Activated naive CD4-positive, alpha-beta T cell treated with anti-CD3 and anti-CD28 coated beads, Interleukin-2, amount 50 U/mL, for 24 hours (primary cell): ENCODE measurements around the gene INHBE.
"Not testable (repeated sequence)": the region's sequence is repeated elsewhere in the genome, so short reads cannot be mapped to it uniquely, and the experiment has no call there.

Experiments
- H3K27ac Mint-ChIP-seq: one replicate; pipeline ENCODE4 v1.8.0; 2021; ENCODE audit warnings: mild to moderate bottlenecking, mixed read lengths
- H3K27me3 Mint-ChIP-seq: one replicate; pipeline ENCODE4 v1.8.0; 2021; ENCODE audit warnings: mixed read lengths
- H3K36me3 Mint-ChIP-seq: one replicate; pipeline ENCODE4 v1.8.0; 2021; ENCODE audit warnings: mixed read lengths
- H3K4me1 Mint-ChIP-seq: one replicate; pipeline ENCODE4 v1.8.0; 2021; ENCODE audit warnings: mixed read lengths
- H3K4me3 Mint-ChIP-seq: one replicate; pipeline ENCODE4 v1.8.0; 2021; ENCODE audit warnings: mild to moderate bottlenecking, mixed read lengths
- H3K9me3 Mint-ChIP-seq: one replicate; pipeline ENCODE4 v1.8.0; 2021; ENCODE audit warnings: mixed read lengths

The INHBE gene

DNA sequence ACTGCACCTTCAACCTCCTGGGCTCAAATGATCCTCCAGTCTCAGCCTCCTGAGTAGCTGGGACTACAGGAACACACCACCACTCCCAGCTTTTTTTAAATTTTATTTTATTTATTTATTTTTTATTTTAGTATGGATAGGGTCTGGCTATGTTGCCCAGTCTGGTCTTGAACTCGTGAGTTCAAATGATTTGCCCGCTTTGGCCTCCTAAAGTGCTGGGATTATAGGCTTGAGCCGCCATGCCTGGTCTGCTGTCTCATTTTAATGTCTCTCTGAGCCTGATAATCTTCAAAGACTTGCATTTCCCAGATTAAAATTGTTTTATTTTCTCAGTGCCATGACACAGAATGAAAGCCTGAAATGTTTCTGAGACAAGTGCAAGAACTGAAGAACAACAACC, 21.7 kb upstream of the INHBE start:
- Mint-ChIP-seq H3K4me3 (no peak overlapping the region), H3K9me3 (no peaks in the 10 kb centered on the region), H3K27me3 (no peaks in the 10 kb centered on the region), H3K36me3 (no peaks in the 10 kb centered on the region), H3K4me1 (peaks cover 20% of the 10 kb centered on the region), H3K27ac (no peak overlapping the region)

DNA sequence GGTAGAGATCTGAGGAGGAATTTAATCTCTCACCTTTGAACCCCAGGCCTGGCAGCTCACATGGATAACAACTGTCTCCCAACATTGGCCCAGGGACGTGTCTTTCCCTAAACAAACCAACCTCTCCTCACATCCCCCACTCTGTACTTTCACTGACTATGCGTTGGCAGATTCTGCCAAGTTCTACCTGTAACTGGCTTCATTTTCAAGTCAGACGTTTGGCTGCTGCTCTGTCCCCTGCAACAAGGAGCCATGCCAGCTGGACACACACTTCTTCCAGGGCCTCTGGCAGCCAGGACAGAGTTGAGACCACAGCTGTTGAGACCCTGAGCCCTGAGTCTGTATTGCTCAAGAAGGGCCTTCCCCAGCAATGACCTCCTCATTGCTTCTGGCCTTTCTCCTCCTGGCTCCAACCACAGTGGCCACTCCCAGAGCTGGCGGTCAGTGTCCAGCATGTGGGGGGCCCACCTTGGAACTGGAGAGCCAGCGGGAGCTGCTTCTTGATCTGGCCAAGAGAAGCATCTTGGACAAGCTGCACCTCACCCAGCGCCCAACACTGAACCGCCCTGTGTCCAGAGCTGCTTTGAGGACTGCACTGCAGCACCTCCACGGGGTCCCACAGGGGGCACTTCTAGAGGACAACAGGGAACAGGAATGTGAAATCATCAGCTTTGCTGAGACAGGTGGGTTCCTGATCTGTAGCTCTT, 20.4 kb upstream of the INHBE start, which contains the start of gene INHBC:
INHBC (plus strand) TSS at position 268 of the 707 bp plus-strand sequence; CDS start at position 371, 103 bp downstream.
- Mint-ChIP-seq H3K4me3 (no peak within 1 kb of the TSS), H3K4me1 (peaks cover 14% of the 10 kb centered on the region), H3K27me3 (no peaks in the 10 kb centered on the region), H3K27ac (peak within 1 kb of the TSS; percentile 55), H3K36me3 (no peaks in the 10 kb centered on the region), H3K9me3 (no peaks in the 10 kb centered on the region)

DNA sequence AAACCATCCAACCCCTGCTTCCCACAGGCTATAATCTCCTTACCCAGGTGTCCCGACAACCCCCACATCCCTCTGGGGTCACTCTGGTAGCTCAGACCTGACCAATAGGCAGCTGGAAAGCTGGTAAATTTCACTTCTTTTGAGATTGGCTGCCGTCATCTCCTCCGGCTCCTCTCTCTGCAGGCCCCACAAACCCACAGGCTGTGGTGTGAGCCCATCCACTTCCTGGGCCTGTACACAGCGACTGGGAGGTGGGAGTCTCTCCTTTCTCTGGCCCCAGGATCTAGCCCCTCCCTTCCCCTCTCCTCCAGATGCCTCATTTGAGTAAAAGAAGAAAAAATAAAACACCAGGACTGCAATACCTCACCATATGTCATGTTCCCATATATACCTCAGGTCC, 19.8 kb upstream of the INHBE start:
- Mint-ChIP-seq H3K4me3 (no peak overlapping the region), H3K9me3 (no peaks in the 10 kb centered on the region), H3K36me3 (no peaks in the 10 kb centered on the region), H3K27ac (peak overlapping the region; percentile 55), H3K27me3 (no peaks in the 10 kb centered on the region), H3K4me1 (peaks cover 9% of the 10 kb centered on the region)

DNA sequence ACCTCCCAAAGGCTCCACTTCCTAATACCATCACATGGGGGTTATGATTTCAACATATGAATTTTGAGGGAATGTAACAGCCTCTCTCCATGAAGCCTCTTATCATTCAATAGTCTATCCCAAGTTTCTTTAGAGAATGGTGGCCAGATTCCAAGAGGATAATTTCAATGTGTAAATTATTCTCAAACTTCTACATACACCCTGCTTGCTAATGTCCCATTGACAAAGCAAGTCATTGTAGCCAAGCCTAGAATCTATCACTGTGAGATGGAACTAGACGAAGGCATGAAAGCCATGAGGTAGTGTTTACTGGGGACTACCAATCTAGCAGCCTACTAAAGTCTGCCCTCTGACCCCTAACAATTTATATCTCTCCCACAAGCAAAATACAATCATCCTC, 16.7 kb upstream of the INHBE start:
- Mint-ChIP-seq H3K36me3 (peaks cover 5% of the 10 kb centered on the region), H3K27ac (no peak overlapping the region), H3K4me1 (no peaks in the 10 kb centered on the region), H3K4me3 (no peak overlapping the region), H3K9me3 (peaks cover 5% of the 10 kb centered on the region), H3K27me3 (peaks cover 4% of the 10 kb centered on the region)

DNA sequence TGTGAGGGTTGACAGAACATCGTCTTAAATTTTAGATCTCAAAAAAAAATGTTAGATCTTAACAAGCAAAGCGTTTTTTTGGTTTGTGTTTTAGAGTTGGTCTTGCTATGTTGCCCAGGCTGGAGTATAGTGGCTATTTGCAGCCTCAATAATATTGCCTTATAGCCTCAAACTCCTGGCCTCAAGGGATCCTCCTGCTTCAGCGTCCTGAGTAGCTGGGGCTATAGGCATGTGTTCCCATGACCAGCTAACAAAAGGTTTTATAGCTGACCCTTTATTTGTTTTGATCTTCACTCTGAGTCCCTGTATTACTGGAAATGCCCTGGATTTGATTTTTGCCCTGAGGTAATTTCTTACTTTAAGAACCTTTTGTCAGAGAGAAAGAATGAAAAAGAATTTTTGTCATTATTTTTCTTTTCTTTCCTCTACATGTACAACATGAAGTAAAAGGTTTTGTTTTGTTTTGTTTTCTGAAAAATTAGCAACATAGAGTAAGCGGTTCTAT, 15.3 kb upstream of the INHBE start:
- Mint-ChIP-seq H3K27me3 (peaks cover 4% of the 10 kb centered on the region), H3K36me3 (peaks cover 5% of the 10 kb centered on the region), H3K4me3 (no peak overlapping the region), H3K9me3 (peaks cover 5% of the 10 kb centered on the region), H3K27ac (no peak overlapping the region), H3K4me1 (no peaks in the 10 kb centered on the region)

DNA sequence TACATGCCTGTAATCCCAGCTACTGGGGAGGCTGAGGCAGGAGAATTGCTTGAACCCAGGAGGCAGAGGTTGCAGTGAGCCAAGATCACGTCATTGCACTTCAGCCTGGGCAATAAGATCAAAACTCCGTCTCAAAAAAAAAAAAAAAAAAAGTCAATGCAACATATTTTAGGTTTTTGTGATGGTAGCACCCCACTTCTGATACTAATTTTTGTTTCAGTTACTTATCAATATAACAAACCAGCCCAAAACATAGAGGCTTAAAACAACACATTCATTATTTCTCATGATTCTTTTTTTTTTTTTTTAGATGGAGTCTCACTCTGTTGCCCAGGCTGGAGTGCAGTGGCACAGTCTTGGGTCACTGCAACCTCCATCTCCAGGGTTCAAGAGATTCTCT, 13.7 kb upstream of the INHBE start:
- H3K4me3 Mint-ChIP-seq, H3K36me3 Mint-ChIP-seq, H3K9me3 Mint-ChIP-seq, H3K27me3 Mint-ChIP-seq, H3K27ac Mint-ChIP-seq, H3K4me1 Mint-ChIP-seq: not testable (repeated sequence)

DNA sequence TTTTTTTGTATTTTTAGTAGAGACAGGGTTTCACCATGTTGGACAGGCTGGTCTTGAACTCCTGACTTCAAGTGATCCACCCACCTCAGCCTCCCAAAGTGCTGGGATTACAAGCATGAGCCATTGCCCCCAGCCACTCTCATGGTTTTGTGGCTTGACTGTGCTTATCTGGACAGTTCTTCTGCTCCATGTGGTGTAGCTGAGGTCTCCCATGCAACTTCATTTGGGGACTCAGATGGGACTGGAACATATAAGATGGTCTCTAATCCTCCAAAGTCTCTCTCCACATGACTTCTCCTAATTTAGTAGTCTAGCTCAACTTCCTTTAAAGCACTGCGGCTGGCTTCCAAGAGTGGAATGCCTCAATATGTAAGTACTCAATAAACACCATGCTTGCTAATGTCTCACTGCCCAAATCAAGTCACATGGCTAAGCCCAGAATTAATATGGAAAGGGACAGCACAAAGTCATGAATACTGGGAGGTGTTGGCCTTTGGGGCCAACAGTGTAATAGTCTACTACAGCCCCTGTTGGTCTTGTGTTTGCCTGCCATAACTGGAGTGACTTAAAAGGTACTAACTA, 13.2 kb upstream of the INHBE start:
- no peaks in the 10 kb centered on the region for H3K4me1 Mint-ChIP-seq
- H3K9me3 Mint-ChIP-seq: peaks cover 5% of the 10 kb centered on the region
- H3K27ac Mint-ChIP-seq: no peak overlapping the region
- peaks cover 4% of the 10 kb centered on the region for H3K27me3 Mint-ChIP-seq
- H3K4me3 Mint-ChIP-seq: no peak overlapping the region
- peaks cover 5% of the 10 kb centered on the region for H3K36me3 Mint-ChIP-seq

DNA sequence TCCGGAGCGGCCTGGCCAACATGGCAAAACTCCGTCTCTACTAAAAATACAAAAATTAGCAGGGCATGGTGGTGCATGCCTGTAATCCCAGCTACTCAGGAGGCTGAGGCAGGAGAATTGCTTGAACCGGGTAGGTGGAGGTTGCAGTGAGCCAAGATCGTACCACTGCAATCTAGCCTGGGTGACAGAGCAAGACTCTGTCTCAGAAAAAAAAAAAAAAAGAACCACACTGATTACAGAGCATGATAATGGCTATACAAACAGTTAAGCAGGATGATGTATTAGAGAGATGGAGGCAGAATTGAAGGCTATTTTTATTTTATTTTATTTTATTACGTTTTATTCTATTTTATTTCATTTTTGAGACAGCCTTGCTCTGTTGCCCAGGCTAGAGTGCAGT, 10.8 kb upstream of the INHBE start:
- H3K9me3 Mint-ChIP-seq, H3K4me3 Mint-ChIP-seq, H3K27ac Mint-ChIP-seq, H3K36me3 Mint-ChIP-seq, H3K27me3 Mint-ChIP-seq, H3K4me1 Mint-ChIP-seq: not testable (repeated sequence)

DNA sequence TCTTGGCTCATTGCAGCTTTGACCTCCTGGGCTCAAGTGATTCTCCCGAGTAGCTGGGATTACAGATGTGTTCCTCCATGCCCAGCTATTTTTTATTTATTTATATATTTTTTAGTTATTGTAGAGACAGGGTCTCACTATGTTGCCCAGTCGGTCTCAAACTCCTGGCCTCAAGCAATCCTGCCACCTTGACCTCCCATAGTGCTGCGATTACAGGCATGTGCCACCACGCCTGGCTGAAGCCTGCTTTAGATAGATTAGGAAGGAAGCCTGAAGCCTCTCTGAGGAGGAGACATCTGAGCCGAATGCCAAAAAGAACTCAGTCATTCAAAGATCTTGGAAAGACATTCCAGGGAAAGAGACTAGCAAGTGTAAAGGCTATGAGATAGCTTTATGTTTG, 10.4 kb upstream of the INHBE start:
- peaks cover 4% of the 10 kb centered on the region for H3K27me3 Mint-ChIP-seq
- H3K4me1 Mint-ChIP-seq: no peaks in the 10 kb centered on the region
- no peak overlapping the region for H3K27ac Mint-ChIP-seq
- peaks cover 5% of the 10 kb centered on the region for H3K9me3 Mint-ChIP-seq
- H3K4me3 Mint-ChIP-seq: no peak overlapping the region
- H3K36me3 Mint-ChIP-seq: peaks cover 5% of the 10 kb centered on the region

DNA sequence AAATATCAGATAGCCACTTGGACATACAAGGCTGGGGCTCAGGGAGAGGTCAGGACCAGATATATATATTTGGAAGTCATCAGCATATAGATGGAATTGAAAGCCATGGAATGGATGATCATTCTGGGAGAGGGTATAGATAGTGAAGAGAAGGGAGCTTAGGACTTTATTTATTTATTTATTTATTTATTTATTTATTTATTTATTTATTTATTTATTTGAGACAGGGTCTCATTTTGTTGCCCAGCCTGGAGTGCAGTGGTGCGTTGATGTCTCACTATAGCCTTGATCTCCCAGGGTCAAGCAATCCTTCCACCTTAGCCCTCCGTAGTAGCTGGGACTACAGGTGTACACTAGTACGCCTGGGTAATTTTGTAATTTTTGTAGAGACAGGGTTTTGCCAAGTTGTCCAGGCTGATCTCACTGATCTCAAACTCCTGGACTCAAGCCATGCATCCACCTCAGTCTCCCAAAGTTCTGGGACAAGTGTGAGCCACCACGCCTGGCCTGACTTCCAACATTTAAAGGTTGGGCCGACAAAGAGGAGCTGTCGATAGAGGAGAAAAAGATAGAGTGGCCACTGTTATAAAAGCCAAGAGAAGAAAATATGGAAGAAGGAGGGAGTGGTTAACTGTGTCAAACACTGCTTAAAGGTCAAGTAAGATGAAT, 8.7 kb upstream of the INHBE start:
- H3K4me3 Mint-ChIP-seq: no peak overlapping the region
- no peaks in the 10 kb centered on the region for H3K4me1 Mint-ChIP-seq
- peaks cover 5% of the 10 kb centered on the region for H3K9me3 Mint-ChIP-seq
- no peak overlapping the region for H3K27ac Mint-ChIP-seq
- H3K27me3 Mint-ChIP-seq: no peaks in the 10 kb centered on the region
- H3K36me3 Mint-ChIP-seq: peaks cover 5% of the 10 kb centered on the region

DNA sequence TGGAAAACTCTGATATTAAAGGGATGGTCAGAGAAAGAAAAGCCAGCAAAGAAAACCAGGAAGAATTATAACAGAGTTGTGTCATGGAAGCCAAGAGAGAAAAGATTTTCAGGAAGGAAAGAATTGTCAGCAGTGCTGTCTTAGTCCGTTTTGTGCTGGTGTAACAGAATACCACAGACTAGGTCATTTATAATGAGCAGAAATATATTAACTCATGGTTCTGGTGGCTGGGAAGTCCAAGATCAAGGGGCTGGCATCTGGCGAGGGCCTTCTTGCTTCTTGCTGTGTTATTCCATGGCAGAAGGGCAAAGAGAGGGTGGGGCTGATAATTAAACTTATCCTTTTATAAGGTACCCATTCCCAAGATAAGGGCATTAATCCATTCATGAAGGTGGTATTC, 6.4 kb upstream of the INHBE start:
- Mint-ChIP-seq H3K4me3 (no peak overlapping the region), H3K9me3 (no peaks in the 10 kb centered on the region), H3K4me1 (no peaks in the 10 kb centered on the region), H3K27ac (no peak overlapping the region), H3K27me3 (no peaks in the 10 kb centered on the region), H3K36me3 (no peaks in the 10 kb centered on the region)

DNA sequence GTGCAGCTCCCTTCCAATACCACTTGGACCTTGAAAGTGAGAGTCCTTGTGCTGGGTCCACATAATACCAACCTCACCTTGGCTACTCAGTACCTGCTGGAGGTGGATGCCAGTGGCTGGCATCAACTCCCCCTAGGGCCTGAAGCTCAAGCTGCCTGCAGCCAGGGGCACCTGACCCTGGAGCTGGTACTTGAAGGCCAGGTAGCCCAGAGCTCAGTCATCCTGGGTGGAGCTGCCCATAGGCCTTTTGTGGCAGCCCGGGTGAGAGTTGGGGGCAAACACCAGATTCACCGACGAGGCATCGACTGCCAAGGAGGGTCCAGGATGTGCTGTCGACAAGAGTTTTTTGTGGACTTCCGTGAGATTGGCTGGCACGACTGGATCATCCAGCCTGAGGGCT, 5.7 kb upstream of the INHBE start:
- no peak overlapping the region for H3K27ac Mint-ChIP-seq
- no peaks in the 10 kb centered on the region for H3K36me3 Mint-ChIP-seq
- no peaks in the 10 kb centered on the region for H3K27me3 Mint-ChIP-seq
- H3K9me3 Mint-ChIP-seq: no peaks in the 10 kb centered on the region
- no peaks in the 10 kb centered on the region for H3K4me1 Mint-ChIP-seq
- H3K4me3 Mint-ChIP-seq: no peak overlapping the region

DNA sequence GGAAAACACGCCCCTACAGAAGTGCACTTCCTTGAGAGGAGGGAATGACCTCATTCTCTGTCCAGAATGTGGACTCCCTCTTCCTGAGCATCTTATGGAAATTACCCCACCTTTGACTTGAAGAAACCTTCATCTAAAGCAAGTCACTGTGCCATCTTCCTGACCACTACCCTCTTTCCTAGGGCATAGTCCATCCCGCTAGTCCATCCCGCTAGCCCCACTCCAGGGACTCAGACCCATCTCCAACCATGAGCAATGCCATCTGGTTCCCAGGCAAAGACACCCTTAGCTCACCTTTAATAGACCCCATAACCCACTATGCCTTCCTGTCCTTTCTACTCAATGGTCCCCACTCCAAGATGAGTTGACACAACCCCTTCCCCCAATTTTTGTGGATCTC, 5.0 kb upstream of the INHBE start:
- no peaks in the 10 kb centered on the region for H3K9me3 Mint-ChIP-seq
- H3K36me3 Mint-ChIP-seq: no peaks in the 10 kb centered on the region
- no peaks in the 10 kb centered on the region for H3K27me3 Mint-ChIP-seq
- H3K4me1 Mint-ChIP-seq: no peaks in the 10 kb centered on the region
- no peak overlapping the region for H3K4me3 Mint-ChIP-seq
- H3K27ac Mint-ChIP-seq: no peak overlapping the region

DNA sequence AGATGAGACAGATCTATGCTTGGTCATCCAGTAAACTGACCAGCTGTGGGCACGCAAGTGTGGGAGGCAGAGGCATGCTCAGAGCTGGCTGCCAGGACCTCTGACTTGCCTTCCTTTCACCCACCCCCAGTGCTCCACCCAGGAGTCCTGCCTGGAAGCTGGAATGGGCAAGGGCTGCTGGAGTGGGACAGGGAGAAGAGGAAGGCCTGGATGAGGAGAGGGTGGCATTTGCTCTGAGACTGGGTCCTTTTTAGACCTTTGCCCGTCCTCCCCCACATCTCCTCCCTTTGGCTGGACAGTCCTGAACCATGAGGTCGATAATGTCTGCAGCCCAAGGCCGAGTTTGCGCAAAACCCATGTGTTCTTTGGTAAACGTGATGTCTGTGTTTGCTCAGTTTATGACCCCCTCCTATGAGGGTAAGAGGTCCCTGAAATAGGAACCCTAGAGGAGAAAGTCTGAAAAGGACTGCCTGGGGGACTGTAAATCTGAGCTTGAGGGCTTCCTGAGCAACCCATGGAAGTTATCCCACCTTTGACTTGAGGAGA, 3.8 kb upstream of the INHBE start:
- H3K36me3 Mint-ChIP-seq: no peaks in the 10 kb centered on the region
- H3K4me3 Mint-ChIP-seq: no peak overlapping the region
- H3K4me1 Mint-ChIP-seq: peaks cover 8% of the 10 kb centered on the region
- no peak overlapping the region for H3K27ac Mint-ChIP-seq
- H3K27me3 Mint-ChIP-seq: no peaks in the 10 kb centered on the region
- H3K9me3 Mint-ChIP-seq: no peaks in the 10 kb centered on the region

DNA sequence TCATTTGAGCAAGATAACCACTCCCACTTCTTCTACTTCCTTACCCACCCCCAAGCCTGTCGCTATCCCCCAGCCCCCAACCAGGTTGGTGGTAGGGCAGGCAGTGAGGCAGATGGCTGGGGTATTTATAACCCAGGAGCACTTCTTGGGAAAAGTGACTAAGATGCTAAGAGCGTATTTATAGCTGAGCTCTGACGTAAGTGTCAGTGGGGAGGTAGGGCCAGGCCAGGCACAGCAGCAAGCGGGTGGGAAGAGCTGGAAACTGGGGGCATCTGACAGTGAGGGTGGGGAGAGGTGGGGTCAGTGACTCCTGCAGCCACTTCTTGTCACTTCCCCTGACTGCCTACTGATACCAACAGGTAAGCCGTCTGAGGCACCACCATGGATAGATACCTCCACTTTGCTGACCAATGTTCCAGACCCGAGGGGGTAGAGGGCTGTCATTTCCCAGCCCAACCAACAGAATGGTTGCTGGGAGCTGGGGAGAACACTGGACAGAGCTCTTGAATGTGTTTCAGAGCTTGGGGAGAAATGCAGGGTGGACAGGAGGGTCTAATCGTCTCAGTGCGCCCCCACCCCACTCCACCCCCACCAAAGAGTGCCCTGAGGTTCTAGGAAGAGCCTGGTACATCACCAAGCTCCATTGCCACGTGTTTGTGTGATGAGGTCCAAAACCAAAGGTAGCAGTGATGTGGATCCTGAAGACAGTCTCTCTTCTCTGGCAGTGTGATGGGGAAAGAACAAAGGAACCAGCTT, 2.7 kb upstream of the INHBE start:
- no peaks in the 10 kb centered on the region for H3K9me3 Mint-ChIP-seq
- H3K27ac Mint-ChIP-seq: no peak overlapping the region
- no peaks in the 10 kb centered on the region for H3K36me3 Mint-ChIP-seq
- H3K27me3 Mint-ChIP-seq: no peaks in the 10 kb centered on the region
- H3K4me1 Mint-ChIP-seq: peaks cover 9% of the 10 kb centered on the region
- H3K4me3 Mint-ChIP-seq: no peak overlapping the region
